Transverse colon (tissue), 4 donors: ENCODE results near the gene ABCB7. TPM values are rescaled to one million over a fixed set of nuclear protein-coding genes. Genes with fewer than 3 reads are reported as not detected.

ENCODE experiments used
- DNase-seq: peaks from one replicate; pipeline ENCODE4 v3.0.0-alpha.2; 2019
- H3K27ac ChIP-seq, 4 donors: fragments of 200-600 bp; sonication (generic); 2 replicates each; pipeline ENCODE4 v1.5.1; 2016 to 2018; ENCODE audit warnings: inconsistent platforms in 4 of 4
- H3K27me3 ChIP-seq: fragments of 200-600 bp; sonication (generic); 2 replicates; pipeline ENCODE4 v1.5.1; 2017; ENCODE audit warnings: inconsistent platforms
- H3K36me3 ChIP-seq, 4 donors: fragments of 200-600 bp; sonication (generic); 2 replicates each; pipeline ENCODE4 v1.5.1; 2017 to 2019; ENCODE audit warnings: inconsistent platforms in 4 of 4
- H3K4me1 ChIP-seq, 4 donors: fragments of 200-600 bp; sonication (generic); 2 replicates each; pipeline ENCODE4 v1.5.1; 2017 to 2020; ENCODE audit warnings: inconsistent platforms in 4 of 4
- H3K4me3 ChIP-seq, 4 donors: fragments of 200-600 bp; sonication (generic); 1 replicate in 1 of 4; 2 replicates in 3 of 4; pipeline versions ENCODE4 v1.5.1 to v1.6.1; 2017 to 2019; ENCODE audit warnings: inconsistent platforms in 4 of 4
- H3K9me3 ChIP-seq, 2 donors: fragments of 200-600 bp; sonication (generic); 2 replicates each; pipeline ENCODE4 v1.5.1; 2017 to 2019; ENCODE audit warnings: inconsistent platforms in 2 of 2
- CTCF ChIP-seq, 5 experiments: fragments of 200-600 bp in 3 of 5; fragments of 450-650 bp in 2 of 5; sonication (generic) in 3 of 5; IDR thresholded peaks; 1 replicate in 2 of 5; 2 replicates in 3 of 5; pipeline ENCODE4 v1.5.1; 2016 to 2017; ENCODE audit warnings: antibody characterized with exemption in 5 of 5, inconsistent platforms in 3 of 5, mild to moderate bottlenecking in 2 of 5, moderate library complexity in 1 of 5
- EP300 ChIP-seq: sonication (generic); formaldehyde crosslinking; IDR thresholded peaks from one replicate; pipeline ENCODE4 v1.6.1; 2017; ENCODE audit warnings: antibody characterized with exemption, low read depth
- POLR2A ChIP-seq: fragments of 450-650 bp; IDR thresholded peaks from one replicate; pipeline ENCODE4 v1.6.1; 2016; ENCODE audit warnings: antibody characterized with exemption, mild to moderate bottlenecking, moderate library complexity
- POLR2AphosphoS5 ChIP-seq, 3 donors: sonication (generic); formaldehyde crosslinking; IDR thresholded peaks; one replicate each; pipeline ENCODE4 v1.6.1; 2016; ENCODE audit warnings: antibody characterized with exemption in 3 of 3
- WGBS, 2 donors: methylation state at CpG; one replicate each; pipeline ENCODE4 v1.1.5; 2018; ENCODE audit warnings: low coverage in 1 of 2; 5-methylcytosine and 5-hydroxymethylcytosine counted together
- in situ Hi-C, 4 donors: fragments of 200-750 bp; cut with MboI; loops; one replicate each; pipeline versions ENCODE4 v1.15.0 to v1.15.1; 2017; ENCODE audit warnings: low sequenced_read_pairs in 3 of 4, low pct_ligation_motif_present in 1 of 4, low pct_unique_long_range_greater_than_20kb in 1 of 4
- intact Hi-C: fragments of 100-400 bp; cut with DNase I; formaldehyde crosslinking; loops from one replicate; pipeline ENCODE4 v1.15.1; 2023; ENCODE audit warnings: low total_unique reads
- total RNA-seq, 4 donors: library from RNA; depleted of rRNA; stranded (reverse); fragments of >200 nt; gene quantifications; one replicate each; pipeline ENCODE4 v1.1.0, GENCODE V29; 2016

The ABCB7 gene
- total RNA-seq, 4 donors from 2014 or later: 49.4 to 92.8 (median 57.7) TPM

- TF ChIP-seq EP300: no peak
- TF ChIP-seq POLR2A: no peak
- TF ChIP-seq POLR2AphosphoS5 (IDR thresholded peaks at IDR 0.05): no peak
- TF ChIP-seq CTCF (IDR thresholded peaks at IDR 0.05): no peak
- Histone ChIP-seq H3K9me3 (no peaks in the 10 kb centered on the region), H3K27ac (no peak overlapping the region), H3K4me3 (no peak overlapping the region), H3K4me1 (peaks cover 0 to 12% (median 3%) of the 10 kb centered on the region in 4 donors), H3K36me3 (no peaks in the 10 kb centered on the region), H3K27me3 (no peaks in the 10 kb centered on the region)
- WGBS, 2 donors: 74 to 86% methylated on average over 2 to 3 of the region's 3 CpGs
- intact Hi-C loops: no loop called here
- DNase-seq: no peak
- in situ Hi-C loops: no loop called here
Observed at GRCh38 chrX:75158054-75158453, 2.0 kb upstream of the ABCB7 start.

DNA sequence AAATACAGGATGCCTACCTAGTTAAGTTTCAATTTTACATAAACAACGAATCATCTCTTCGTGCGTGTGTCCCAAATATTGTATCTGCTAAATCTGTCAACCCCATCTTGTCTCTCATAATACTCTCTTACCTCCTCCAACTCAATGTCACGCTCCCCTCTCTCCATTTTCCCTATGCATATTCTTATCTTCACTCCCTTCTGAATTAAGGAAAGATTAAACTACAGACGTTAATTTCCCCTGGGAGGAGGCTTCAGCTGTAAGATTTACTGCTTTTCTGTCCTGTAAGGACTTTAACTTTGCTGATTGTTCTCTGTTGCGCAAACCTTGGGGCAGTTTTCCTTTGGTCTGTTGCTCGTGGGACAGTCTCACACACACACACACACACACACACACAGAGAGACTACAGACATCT lies 455 bp upstream of the ABCB7 start:
- in situ Hi-C loops: no loop called here
- DNase-seq: no peak
- no peak for TF ChIP-seq EP300
- TF ChIP-seq POLR2AphosphoS5 (IDR thresholded peaks at IDR 0.05): no peak
- no peak for TF ChIP-seq POLR2A
- TF ChIP-seq CTCF (IDR thresholded peaks at IDR 0.05): no peak
- no peaks in the 10 kb centered on the region for H3K9me3 ChIP-seq
- intact Hi-C loops: no loop called here
- WGBS, 2 donors: 28% methylated on average over 7 of the region's 7 CpGs; no CpG with 5 or more reads in 1 of the 2 donors
- H3K27ac ChIP-seq: peak overlapping the region; percentile 68 to 88 (median 82)
- peak overlapping the region; percentile 3 to 70 (median 58) for H3K4me3 ChIP-seq
- no peaks in the 10 kb centered on the region for H3K36me3 ChIP-seq
- no peaks in the 10 kb centered on the region for H3K27me3 ChIP-seq
- H3K4me1 ChIP-seq: peaks cover 0 to 12% (median 3%) of the 10 kb centered on the region in 4 donors

DNA sequence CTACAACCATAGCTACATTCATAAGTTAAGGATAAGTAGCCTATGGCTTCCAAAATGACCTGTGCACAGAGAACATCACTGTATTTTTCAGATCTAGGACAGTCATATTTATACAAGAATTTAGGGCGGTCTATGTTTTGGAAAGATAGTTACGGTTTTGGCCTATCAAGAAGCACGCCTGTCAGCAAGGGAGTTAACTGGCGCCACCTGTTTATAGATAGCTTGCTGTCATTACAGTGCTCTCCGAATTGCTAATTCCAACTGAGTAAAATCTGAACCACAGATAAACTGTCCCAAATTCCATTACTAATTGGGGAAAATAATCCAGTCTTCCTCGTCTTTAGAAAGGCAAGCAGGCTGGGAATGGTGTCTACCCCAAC lies 646 bp downstream of the ABCB7 start:
- no peaks in the 10 kb centered on the region for H3K27me3 ChIP-seq
- no peaks in the 10 kb centered on the region for H3K36me3 ChIP-seq
- peaks cover 0 to 12% (median 3%) of the 10 kb centered on the region in 4 donors for H3K4me1 ChIP-seq
- no peak for TF ChIP-seq POLR2AphosphoS5 (IDR thresholded peaks at IDR 0.05)
- peak overlapping the region; percentile 68 to 88 (median 82) for H3K27ac ChIP-seq
- in situ Hi-C loops (no loop called here), intact Hi-C loops (no loop called here)
- 30% methylated on average over 6 of the region's 6 CpGs; no CpG with 5 or more reads in 1 of the 2 donors for WGBS, 2 donors
- peak overlapping the region; percentile 23 to 70 (median 58) for H3K4me3 ChIP-seq
- no peak for DNase-seq
- no peaks in the 10 kb centered on the region for H3K9me3 ChIP-seq

GRCh38 chrX:75154871-75155270 lies 1.2 kb downstream of the ABCB7 start:
- peaks cover 0 to 12% (median 3%) of the 10 kb centered on the region in 4 donors for H3K4me1 ChIP-seq
- no peaks in the 10 kb centered on the region for H3K36me3 ChIP-seq
- intact Hi-C loops: no loop called here
- in situ Hi-C loops: no loop called here
- no peak for DNase-seq
- TF ChIP-seq EP300 (no peak), POLR2A (no peak), CTCF (IDR thresholded peaks at IDR 0.05) (no peak), POLR2AphosphoS5 (IDR thresholded peaks at IDR 0.05) (no peak)
- H3K9me3 ChIP-seq: no peaks in the 10 kb centered on the region
- 57 to 70% methylated on average over 1 of the region's 1 CpG for WGBS, 2 donors
- no peaks in the 10 kb centered on the region for H3K27me3 ChIP-seq
- peak overlapping the region in 1 of 4 donors; percentile 70 for H3K4me3 ChIP-seq
- H3K27ac ChIP-seq: no peak overlapping the region
